ENCODE measurements around the gene EPHA2.
A peak's percentile ranks its signal among the peaks of the same experiment; 100 is the strongest.

EPHA2 gene

GRCh38 chr1:16090076-16090826 lies 65.6 kb downstream of the EPHA2 start:
- Histone ChIP-seq H3K4me3 (no peak overlapping the region), H3K9me3 (no peaks in the 10 kb centered on the region), H4K20me1 (no peaks in the 10 kb centered on the region), H3K27me3 (no peaks in the 10 kb centered on the region), H3K4me2 (peak overlapping the region; percentile 36), H3K9ac (no peak overlapping the region), H3K27ac (no peak overlapping the region), H3K4me1 (peaks cover 34% of the 10 kb centered on the region), H3K36me3 (no peaks in the 10 kb centered on the region)
- TF ChIP-seq Cebpa-rat (IDR thresholded peaks at IDR 0.05), result no peak

- Histone ChIP-seq H4K20me1 (no peaks in the 10 kb centered on the region), H3K27ac (no peak overlapping the region), H3K4me1 (peaks cover 34% of the 10 kb centered on the region), H3K9ac (no peak overlapping the region), H3K9me3 (no peaks in the 10 kb centered on the region), H3K27me3 (no peaks in the 10 kb centered on the region), H3K36me3 (no peaks in the 10 kb centered on the region), H3K4me2 (peak overlapping the region; percentile 78), H3K4me3 (no peak overlapping the region)
- TF ChIP-seq Cebpa-rat (IDR thresholded peaks at IDR 0.05), result no peak
Observed at GRCh38 chr1:16088996-16089395, 66.9 kb downstream of the EPHA2 start.

- Histone ChIP-seq H4K20me1 (no peaks in the 10 kb centered on the region), H3K9ac (0 out of 2 replicates have a peak overlapping the region, but pooled peaks have one; percentile 25), H3K4me1 (peaks cover 34% of the 10 kb centered on the region), H3K36me3 (no peaks in the 10 kb centered on the region), H3K9me3 (no peaks in the 10 kb centered on the region), H3K4me3 (no peak overlapping the region), H3K27me3 (no peaks in the 10 kb centered on the region), H3K27ac (peak overlapping the region; percentile 21), H3K4me2 (peak overlapping the region; percentile 78)
- TF ChIP-seq Cebpa-rat (IDR thresholded peaks at IDR 0.05), result no peak
Observed at GRCh38 chr1:16088351-16088911, 67.4 kb downstream of the EPHA2 start.

GRCh38 chr1:16087733-16088132 lies 68.1 kb downstream of the EPHA2 start:
- Histone ChIP-seq H3K4me2 (peak overlapping the region; percentile 78), H4K20me1 (no peaks in the 10 kb centered on the region), H3K4me1 (peaks cover 34% of the 10 kb centered on the region), H3K27ac (peak overlapping the region; percentile 21; the same call in 1 of the 2 replicates), H3K9me3 (no peaks in the 10 kb centered on the region), H3K9ac (0 out of 2 replicates have a peak overlapping the region, but pooled peaks have one; percentile 25), H3K36me3 (no peaks in the 10 kb centered on the region), H3K27me3 (no peaks in the 10 kb centered on the region), H3K4me3 (no peak overlapping the region)
- no peak for TF ChIP-seq Cebpa-rat (IDR thresholded peaks at IDR 0.05)

GRCh38 chr1:16085522-16085921 lies 70.3 kb downstream of the EPHA2 start:
- no peaks in the 10 kb centered on the region for H3K9me3 ChIP-seq
- no peak overlapping the region for H3K27ac ChIP-seq
- no peaks in the 10 kb centered on the region for H3K27me3 ChIP-seq
- peaks cover 34% of the 10 kb centered on the region for H3K4me1 ChIP-seq
- no peaks in the 10 kb centered on the region for H4K20me1 ChIP-seq
- no peak for TF ChIP-seq Cebpa-rat (IDR thresholded peaks at IDR 0.05)
- H3K9ac ChIP-seq, result peak overlapping the region; percentile 2; the same call in 1 of the 2 replicates
- H3K36me3 ChIP-seq, result no peaks in the 10 kb centered on the region
- peak overlapping the region; percentile 28; the same call in 1 of the 2 replicates for H3K4me2 ChIP-seq
- no peak overlapping the region for H3K4me3 ChIP-seq

GRCh38 chr1:16083486-16083885 lies 72.4 kb downstream of the EPHA2 start:
- Histone ChIP-seq H4K20me1 (no peaks in the 10 kb centered on the region), H3K9me3 (no peaks in the 10 kb centered on the region), H3K4me3 (no peak overlapping the region), H3K4me2 (no peak overlapping the region), H3K4me1 (peaks cover 26% of the 10 kb centered on the region), H3K9ac (no peak overlapping the region), H3K36me3 (no peaks in the 10 kb centered on the region), H3K27me3 (no peaks in the 10 kb centered on the region), H3K27ac (no peak overlapping the region)
- no peak for TF ChIP-seq Cebpa-rat (IDR thresholded peaks at IDR 0.05)

- no peak overlapping the region for H3K9ac ChIP-seq
Observed at GRCh38 chr1:16082283-16083038, 73.4 kb downstream of the EPHA2 start.

GRCh38 chr1:16081636-16082035 lies 74.2 kb downstream of the EPHA2 start:
- Histone ChIP-seq H3K36me3 (no peaks in the 10 kb centered on the region), H4K20me1 (no peaks in the 10 kb centered on the region), H3K4me3 (no peak overlapping the region), H3K27ac (no peak overlapping the region), H3K9ac (no peak overlapping the region), H3K9me3 (no peaks in the 10 kb centered on the region), H3K4me1 (peaks cover 14% of the 10 kb centered on the region), H3K4me2 (no peak overlapping the region), H3K27me3 (no peaks in the 10 kb centered on the region)
- TF ChIP-seq Cebpa-rat (IDR thresholded peaks at IDR 0.05), result no peak

More at GRCh38 chr1:16082283-16083038, 73.4 kb downstream of the EPHA2 start:
- Histone ChIP-seq H3K36me3 (no peaks in the 10 kb centered on the region), H3K4me3 (no peak overlapping the region), H3K27me3 (no peaks in the 10 kb centered on the region), H3K9me3 (no peaks in the 10 kb centered on the region), H3K27ac (no peak overlapping the region), H3K4me2 (no peak overlapping the region), H3K4me1 (peaks cover 15% of the 10 kb centered on the region), H4K20me1 (no peaks in the 10 kb centered on the region)
- TF ChIP-seq Cebpa-rat (IDR thresholded peaks at IDR 0.05), result no peak

- H3K4me3 ChIP-seq, result no peak overlapping the region
- no peak overlapping the region for H3K9ac ChIP-seq
- peaks cover 10% of the 10 kb centered on the region for H3K4me1 ChIP-seq
Observed at GRCh38 chr1:16080422-16081150, 75.3 kb downstream of the EPHA2 start.

More at GRCh38 chr1:16080422-16081150, 75.3 kb downstream of the EPHA2 start:
- H4K20me1 ChIP-seq, result no peaks in the 10 kb centered on the region
- no peak overlapping the region for H3K4me2 ChIP-seq
- H3K27ac ChIP-seq, result no peak overlapping the region
- H3K27me3 ChIP-seq, result no peaks in the 10 kb centered on the region
- H3K9me3 ChIP-seq, result no peaks in the 10 kb centered on the region
- no peak for TF ChIP-seq Cebpa-rat (IDR thresholded peaks at IDR 0.05)
- H3K36me3 ChIP-seq, result no peaks in the 10 kb centered on the region
